EL (cell line): ENCODE results near the gene PARVG.

Experiments used
- DNase-seq: peaks from one replicate; pipeline ENCODE4 v3.0.0-alpha.2; 2016

Gene PARVG

GRCh38 chr22:44246615-44247326 is 66.0 kb downstream of the PARVG start:
- DNase-seq = no peak

- DNase-seq = no peak
Measured at GRCh38 chr22:44247346-44247745, 66.6 kb downstream of the PARVG start.

GRCh38 chr22:44247923-44248892 is 67.5 kb downstream of the PARVG start:
- no peak for DNase-seq

DNA sequence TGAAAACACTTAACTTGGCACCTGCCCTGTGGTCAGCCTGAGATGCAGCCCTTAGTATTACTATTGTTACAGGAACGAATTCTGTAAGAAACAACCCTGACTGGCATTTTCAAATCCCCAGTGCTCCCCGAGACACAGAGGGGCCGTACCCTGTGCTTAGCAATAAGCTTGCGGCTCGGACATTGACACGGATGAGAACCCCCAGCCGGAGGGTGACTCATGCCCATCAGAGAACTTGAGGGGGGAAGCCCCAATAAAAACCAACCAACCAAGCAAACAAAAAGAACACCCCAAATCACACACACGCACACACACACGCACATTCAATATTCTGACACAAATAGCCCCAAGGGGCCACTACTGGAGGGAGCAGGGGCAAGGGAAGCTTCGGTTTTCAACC is 68.2 kb downstream of the PARVG start:
- no peak for DNase-seq

DNA sequence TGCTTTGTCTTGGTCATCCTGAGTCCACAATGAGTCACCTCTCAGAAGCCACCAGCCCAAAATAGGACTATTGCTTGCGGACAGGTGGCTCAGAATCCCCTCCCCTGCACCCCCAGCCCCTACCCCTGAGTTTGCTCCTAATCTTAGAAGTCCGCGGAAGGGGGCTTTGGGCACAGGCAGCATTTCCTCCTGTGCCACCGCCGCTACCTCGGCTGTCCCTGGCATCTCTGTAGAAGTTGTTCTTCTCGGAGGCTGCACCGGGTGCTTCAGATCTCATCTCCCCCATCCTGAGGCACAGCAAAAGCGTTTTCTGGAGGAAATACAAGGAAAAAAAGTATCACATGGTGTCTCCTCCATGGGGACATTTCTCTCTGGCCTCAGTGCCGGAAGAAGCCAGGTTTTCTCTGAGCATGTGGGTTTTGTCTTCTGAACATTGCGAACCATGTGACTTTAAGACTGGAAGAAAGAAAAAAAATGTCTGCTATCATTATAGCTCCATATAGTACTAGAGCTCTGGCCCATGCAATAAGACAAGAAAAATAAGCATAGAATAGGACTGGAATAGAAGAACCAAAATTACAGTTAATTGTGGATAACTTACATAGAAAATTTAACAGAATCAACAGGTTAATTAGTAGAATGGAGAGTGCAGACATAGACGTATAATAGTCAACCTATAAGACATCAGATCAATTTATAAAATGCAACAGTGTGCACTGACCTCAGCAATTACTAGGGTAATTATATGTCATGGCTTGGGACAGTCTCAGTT is 68.8 kb downstream of the PARVG start:
- no peak for DNase-seq

DNA sequence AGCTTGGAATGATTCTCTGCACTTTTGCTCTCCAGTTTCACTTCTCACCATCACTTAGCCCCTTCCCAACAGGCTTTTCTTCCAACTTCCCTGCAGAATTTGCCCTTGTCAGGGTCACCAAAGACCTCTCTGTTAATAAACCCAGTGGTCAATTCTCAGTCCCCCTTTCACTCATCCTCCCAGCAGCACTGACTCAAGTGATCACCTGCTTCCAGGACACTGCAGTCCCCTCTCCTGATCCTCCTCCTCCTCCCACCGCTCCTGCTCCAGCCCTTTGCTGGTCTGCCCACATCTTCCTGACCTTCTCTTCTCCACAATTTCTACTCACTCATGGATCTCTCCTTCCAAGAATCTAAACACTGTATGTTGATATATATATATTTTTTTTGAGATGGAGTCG is 74.1 kb downstream of the PARVG start:
- no peak for DNase-seq

GRCh38 chr22:44256085-44256484 is 75.4 kb downstream of the PARVG start:
- DNase-seq = no peak

DNA sequence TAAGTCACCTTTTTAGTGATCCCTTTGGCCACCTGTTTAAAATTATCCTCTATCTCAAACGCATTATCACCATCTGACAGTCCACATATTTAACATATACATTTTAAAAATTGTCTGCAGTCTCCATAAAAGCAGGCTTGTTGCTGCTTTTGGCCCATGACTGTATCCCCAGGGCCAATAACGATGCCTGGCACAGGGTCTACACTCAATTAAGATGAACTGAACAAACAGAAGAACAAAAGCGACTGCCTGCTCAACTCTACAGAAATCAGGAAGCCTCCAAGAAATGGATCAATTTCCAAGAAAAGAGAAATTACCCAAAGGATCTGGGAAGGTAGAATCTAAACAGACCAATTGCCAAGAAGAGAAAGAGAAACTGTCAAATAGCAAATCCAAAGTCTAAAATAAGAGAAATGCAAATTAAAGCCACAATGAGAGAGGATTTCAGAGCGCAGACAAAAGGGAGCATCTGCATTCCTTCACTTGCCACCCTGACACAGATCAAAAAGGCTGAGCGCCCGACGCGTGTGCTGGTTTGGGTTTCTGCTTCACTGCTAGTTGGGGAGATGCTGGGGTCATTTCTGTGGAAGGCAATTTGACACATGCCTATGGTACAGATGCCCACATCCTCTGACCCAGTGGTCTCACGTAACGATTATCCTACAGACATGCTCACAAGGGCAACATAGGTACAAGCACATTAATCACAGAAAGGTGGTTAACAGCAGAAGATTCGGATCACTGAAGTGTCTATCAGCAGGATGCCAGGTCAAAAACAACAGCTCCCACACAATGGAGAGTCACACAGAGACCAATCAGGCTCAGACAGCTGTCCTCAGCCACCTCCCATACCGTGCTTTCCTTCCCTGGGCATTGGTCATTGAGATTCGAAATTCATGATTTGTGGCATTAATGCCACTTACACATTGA is 76.1 kb downstream of the PARVG start:
- DNase-seq = no peak
